Endothelial cell of umbilical vein (primary cell): Measurements from ENCODE around the gene PROC. TPM values are rescaled to one million over a fixed set of nuclear protein-coding genes. Genes with fewer than 3 reads are reported as not detected.

Experiments
- BruUV-seq: library from RNA; stranded (reverse); fragments of 400-500 nt; replicated peaks from 2 replicates; lab custom pipeline; 2021; lab: Mats Ljungman, UMichigan
- CTCF ChIA-PET: fragments of 300-600, 350-600 bp; sonication (Branson Sonifier 250); formaldehyde crosslinking; loops from one replicate; lab custom pipeline; 2021; ENCODE audit warnings: antibody characterized with exemption, inconsistent platforms; lab: Charles Lee
- POLR2A ChIA-PET: fragments of 300-600, 350-600 bp; sonication (Branson Sonifier 250); formaldehyde crosslinking; loops from one replicate; lab custom pipeline; 2021; ENCODE audit warnings: antibody characterized with exemption, inconsistent platforms; lab: Charles Lee
- DNase-seq: peaks from one replicate; pipeline ENCODE4 v3.0.0-alpha.2; 2011; ENCODE audit warnings: low read depth, low spot score
- FAIRE-seq: peaks from 2 replicates; lab custom pipeline; 2011; peaks lifted over from hg19 to GRCh38; lab: Jason Lieb, UNC
- H2AFZ ChIP-seq: 2 replicates; pipeline ENCODE4 v1.6.0; 2012; ENCODE audit warnings: low read depth, low read length, control low read depth, inconsistent platforms
- H3K27ac ChIP-seq: 2 replicates; pipeline ENCODE4 v1.5.1; 2011; ENCODE audit warnings: low read depth, mild to moderate bottlenecking, control low read depth, low read length, moderate library complexity; ENCODE audit not compliant: insufficient read depth
- H3K27me3 ChIP-seq, 2 experiments: 2 replicates each; pipeline versions ENCODE4 v1.6.0 to v1.6.1; 2011; ENCODE audit warnings: low read length in 2 of 2, mixed read lengths in 1 of 2; ENCODE audit not compliant: control insufficient read depth in 2 of 2, insufficient read depth in 2 of 2
- H3K36me3 ChIP-seq, 2 experiments: 2 replicates in 1 of 2; 3 replicates in 1 of 2; pipeline ENCODE4 v1.5.1; 2011; ENCODE audit warnings: low read length in 2 of 2, mild to moderate bottlenecking in 1 of 2, moderate library complexity in 1 of 2; ENCODE audit not compliant: control insufficient read depth in 2 of 2, insufficient read depth in 2 of 2; ENCODE audit errors: extremely low read depth in 1 of 2
- H3K4me1 ChIP-seq: 3 replicates; pipeline ENCODE4 v1.5.1; 2011; ENCODE audit warnings: mild to moderate bottlenecking, low read length; ENCODE audit not compliant: control insufficient read depth, insufficient read depth; ENCODE audit errors: extremely low read depth
- H3K4me2 ChIP-seq: 2 replicates; pipeline ENCODE4 v1.6.1; 2011; ENCODE audit warnings: low read length, control low read depth, mixed read lengths; ENCODE audit not compliant: insufficient read depth
- H3K4me3 ChIP-seq, 3 experiments: fragments of 200-600 bp in 1 of 3; sonication (generic), shearing (Covaris generic) in 1 of 3; replicated peaks in 1 of 3; 2 replicates each; pipeline ENCODE4 v1.5.1; 2011 to 2016; ENCODE audit warnings: control low read depth in 3 of 3, low read length in 3 of 3, mild to moderate bottlenecking in 2 of 3, inconsistent platforms in 1 of 3, low read depth in 1 of 3, moderate library complexity in 1 of 3; ENCODE audit not compliant: insufficient read depth in 1 of 3
- H3K79me2 ChIP-seq: 2 replicates; pipeline ENCODE4 v1.6.0; 2012; ENCODE audit warnings: low read length, inconsistent platforms; ENCODE audit not compliant: control insufficient read depth, insufficient read depth
- H3K9ac ChIP-seq: replicated peaks from 2 replicates; pipeline ENCODE3; 2011; ENCODE audit warnings: low read length, control low read depth; ENCODE audit not compliant: insufficient read depth; ENCODE audit errors: extremely low read depth
- H3K9me1 ChIP-seq: replicated peaks from 3 replicates; pipeline ENCODE4 v1.6.0; 2011; ENCODE audit warnings: mild to moderate bottlenecking, low read length; ENCODE audit not compliant: control insufficient read depth, insufficient read depth; ENCODE audit errors: extremely low read depth
- H3K9me3 ChIP-seq: replicated peaks from 2 replicates; pipeline ENCODE4 v1.5.1; 2012; ENCODE audit warnings: low read length, inconsistent platforms; ENCODE audit not compliant: control insufficient read depth, insufficient read depth
- H4K20me1 ChIP-seq: replicated peaks from 2 replicates; pipeline ENCODE3; 2011; ENCODE audit warnings: mild to moderate bottlenecking, low read length; ENCODE audit not compliant: control insufficient read depth, insufficient read depth; ENCODE audit errors: extremely low read depth
- EZH2 ChIP-seq: IDR thresholded peaks from 2 replicates; pipeline ENCODE4 v1.6.1; 2012; ENCODE audit warnings: borderline replicate concordance, low read depth, mild to moderate bottlenecking, moderate library complexity, low read length, inconsistent platforms; ENCODE audit not compliant: severe bottlenecking
- FOS ChIP-seq: IDR thresholded peaks from 2 replicates; pipeline ENCODE4 v1.6.1; 2011; ENCODE audit warnings: mild to moderate bottlenecking, low read length, moderate library complexity, borderline replicate concordance; ENCODE audit not compliant: insufficient read depth
- GATA2 ChIP-seq: IDR thresholded peaks from 2 replicates; pipeline ENCODE4 v1.7.0; 2011; ENCODE audit warnings: low read depth, mild to moderate bottlenecking, moderate library complexity, mixed read lengths, low read length; ENCODE audit not compliant: insufficient read length, insufficient read depth
- JUN ChIP-seq: IDR thresholded peaks from 2 replicates; pipeline ENCODE4 v1.6.1; 2011; ENCODE audit warnings: borderline replicate concordance, low read depth; ENCODE audit not compliant: insufficient read length, insufficient read depth
- MAX ChIP-seq: IDR thresholded peaks from 2 replicates; pipeline ENCODE4 v1.6.1; 2011; ENCODE audit not compliant: insufficient read depth, insufficient read length
- MYC ChIP-seq: IDR thresholded peaks from one replicate; pipeline ENCODE4 v1.6.1; 2011; ENCODE audit warnings: mild to moderate bottlenecking, low read depth, low read length
- POLR2A ChIP-seq: IDR thresholded peaks from 2 replicates; pipeline ENCODE4 v1.6.1; 2012; ENCODE audit warnings: low read depth, mild to moderate bottlenecking, control low read depth, low read length
- POLR2AphosphoS5 ChIP-seq: IDR thresholded peaks from 2 replicates; pipeline ENCODE4 v1.6.1; 2012; ENCODE audit warnings: low read depth, mild to moderate bottlenecking, control low read depth, low read length, moderate library complexity; ENCODE audit not compliant: insufficient read depth
- dilution Hi-C: fragments of 300-500 bp; cut with MboI; formaldehyde crosslinking; loops from one replicate; pipeline ENCODE4 v1.15.0; 2019; ENCODE audit warnings: low sequenced_read_pairs; ENCODE audit not compliant: extremely low pct_ligation_motif_present
- intact Hi-C: fragments of 100-400 bp; cut with micrococcal nuclease; formaldehyde crosslinking; loops from one replicate; pipeline ENCODE4 v1.10.0; 2022
- polyA plus RNA-seq, 4 experiments: library from polyadenylated mRNA; depleted of rRNA in 3 of 4; stranded (reverse) in 3 of 4; unstranded in 1 of 4; fragments of >200 nt; gene quantifications; 2 replicates each; pipeline versions ENCODE4 v1.2.1 to v1.2.3, GENCODE V29; 2011 to 2012; ENCODE audit warnings: missing spikeins in 1 of 4
- total RNA-seq: library from RNA; stranded (reverse); gene quantifications from 2 replicates; pipeline ENCODE4 v1.2.3, GENCODE V29; 2021
- TF ChIP-seq, protein P1 (sequence below), 2 donors: IDR thresholded peaks; 1 replicate in 1 of 2; 2 replicates in 1 of 2; pipeline ENCODE4 v1.5.1; 2011; ENCODE audit warnings: low read length in 2 of 2, mild to moderate bottlenecking in 2 of 2, moderate library complexity in 2 of 2, control low read depth in 1 of 2, inconsistent platforms in 1 of 2, low read depth in 1 of 2; ENCODE audit not compliant: insufficient read depth in 1 of 2; ENCODE audit errors: extremely low read depth in 1 of 2

The PROC gene
- total and polyA plus RNA-seq, 2 donors (not counting 3 experiments of a cell fraction or from before 2014, with no cell fraction given) = not detected

DNA sequence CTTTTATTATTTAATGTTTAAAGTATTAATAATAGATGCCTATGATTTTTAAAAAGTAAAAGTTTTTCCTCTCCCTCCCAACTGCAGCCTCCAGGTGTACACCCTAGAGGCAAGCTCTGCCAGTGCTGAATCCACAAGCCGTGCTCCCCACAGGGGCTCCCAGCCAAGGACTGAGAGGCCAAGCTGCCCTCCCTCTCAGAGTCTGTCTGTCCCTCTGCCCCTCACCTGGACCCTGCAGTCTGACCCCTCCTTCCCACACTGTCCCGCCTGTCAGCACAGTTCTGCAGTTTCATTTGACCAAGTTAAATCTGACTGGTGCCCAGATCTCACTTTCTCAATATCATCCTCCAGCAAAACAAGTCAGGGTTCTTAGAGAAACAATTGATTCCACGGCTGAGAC lies 14.8 kb upstream of the PROC start:
- TF ChIP-seq MYC (no peak), FOS (no peak), POLR2AphosphoS5 (no peak), GATA2 (no peak), POLR2A (no peak), MAX (no peak), EZH2 (no peak), JUN (no peak)
- TF ChIP-seq, protein P1, sequence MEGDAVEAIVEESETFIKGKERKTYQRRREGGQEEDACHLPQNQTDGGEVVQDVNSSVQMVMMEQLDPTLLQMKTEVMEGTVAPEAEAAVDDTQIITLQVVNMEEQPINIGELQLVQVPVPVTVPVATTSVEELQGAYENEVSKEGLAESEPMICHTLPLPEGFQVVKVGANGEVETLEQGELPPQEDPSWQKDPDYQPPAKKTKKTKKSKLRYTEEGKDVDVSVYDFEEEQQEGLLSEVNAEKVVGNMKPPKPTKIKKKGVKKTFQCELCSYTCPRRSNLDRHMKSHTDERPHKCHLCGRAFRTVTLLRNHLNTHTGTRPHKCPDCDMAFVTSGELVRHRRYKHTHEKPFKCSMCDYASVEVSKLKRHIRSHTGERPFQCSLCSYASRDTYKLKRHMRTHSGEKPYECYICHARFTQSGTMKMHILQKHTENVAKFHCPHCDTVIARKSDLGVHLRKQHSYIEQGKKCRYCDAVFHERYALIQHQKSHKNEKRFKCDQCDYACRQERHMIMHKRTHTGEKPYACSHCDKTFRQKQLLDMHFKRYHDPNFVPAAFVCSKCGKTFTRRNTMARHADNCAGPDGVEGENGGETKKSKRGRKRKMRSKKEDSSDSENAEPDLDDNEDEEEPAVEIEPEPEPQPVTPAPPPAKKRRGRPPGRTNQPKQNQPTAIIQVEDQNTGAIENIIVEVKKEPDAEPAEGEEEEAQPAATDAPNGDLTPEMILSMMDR (IDR thresholded peaks at IDR 0.05; ENCODE audit: extremely low read depth in 1 of 2, insufficient read depth in 1 of 2, low read depth in 1 of 2, low read length in 2 of 2) = no peak
- intact Hi-C loops = no loop called here
- DNase-seq (no peak), FAIRE-seq (no peak)
- ChIA-PET CTCF (no interaction called here), POLR2A (no interaction called here)
- BruUV-seq = no TSS peak
- Histone ChIP-seq H3K4me1 (peaks cover 23% of the 10 kb centered on the region), H3K36me3 (no peaks in the 10 kb centered on the region), H3K27me3 (no peaks in the 10 kb centered on the region), H3K27ac (no peak overlapping the region), H3K4me2 (no peak overlapping the region), H3K79me2 (no peaks in the 10 kb centered on the region), H3K9me3 (no peaks in the 10 kb centered on the region), H3K9ac (no peak overlapping the region), H3K4me3 (no peak overlapping the region), H3K9me1 (no peaks in the 10 kb centered on the region), H2AFZ (no peak overlapping the region), H4K20me1 (no peaks in the 10 kb centered on the region)
- dilution Hi-C loops = no loop called here
